Nephron (organoid): ENCODE data around the gene DSC1.
A peak's percentile ranks its signal among the peaks of the same experiment; 100 is the strongest.

Source experiments
- H3K27ac Mint-ChIP-seq, 3 experiments: 2 replicates each; pipeline ENCODE4 v1.8.0; 2020; ENCODE audit warnings: mixed read lengths in 3 of 3, mild to moderate bottlenecking in 2 of 3, moderate library complexity in 1 of 3
- H3K27me3 Mint-ChIP-seq: 2 replicates; pipeline ENCODE4 v1.8.0; 2021; ENCODE audit warnings: low read depth, mild to moderate bottlenecking, moderate library complexity, mixed read lengths
- H3K36me3 Mint-ChIP-seq: 2 replicates; pipeline ENCODE4 v1.8.0; 2020; ENCODE audit warnings: low read depth, mixed read lengths
- H3K4me1 Mint-ChIP-seq: 2 replicates; pipeline ENCODE4 v1.8.0; 2020; ENCODE audit warnings: mixed read lengths
- H3K4me3 Mint-ChIP-seq, 3 experiments: 2 replicates each; pipeline ENCODE4 v1.8.0; 2020; ENCODE audit warnings: mild to moderate bottlenecking in 3 of 3, mixed read lengths in 3 of 3, moderate library complexity in 2 of 3
- H3K9me3 Mint-ChIP-seq: 2 replicates; pipeline ENCODE4 v1.8.0; 2020; ENCODE audit warnings: mixed read lengths
- TF ChIP-seq, protein P1 (sequence below), 3 experiments: fragments of 200-600 bp; sonication (generic); IDR thresholded peaks; one replicate each; pipeline ENCODE4 v1.5.0; 2021; ENCODE audit warnings: antibody characterized with exemption in 3 of 3; ENCODE audit not compliant: unreplicated experiment in 3 of 3

DSC1 gene

DNA sequence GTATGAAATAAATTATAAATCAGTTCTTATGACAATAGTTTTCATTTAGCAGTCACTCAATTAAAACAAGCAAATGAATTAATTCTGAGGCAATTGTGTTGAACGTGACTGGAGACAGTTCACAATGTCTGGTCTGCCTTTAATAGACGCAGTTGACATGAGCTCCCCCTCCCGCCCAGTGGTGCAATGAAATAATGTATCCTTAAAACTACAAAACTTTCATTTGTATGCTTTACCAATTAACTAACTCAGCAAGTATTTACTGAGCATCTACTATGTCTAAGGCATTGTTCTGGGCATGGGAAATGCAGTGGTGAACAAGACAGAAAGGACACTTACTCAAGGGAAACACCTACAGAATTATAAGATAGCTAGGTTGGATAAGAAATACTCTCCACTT, 56.9 kb downstream of the DSC1 start:
- Mint-ChIP-seq H3K9me3 (no peaks in the 10 kb centered on the region), H3K4me1 (peaks cover 1% of the 10 kb centered on the region), H3K36me3 (no peaks in the 10 kb centered on the region), H3K4me3 (no peak overlapping the region), H3K27ac (no peak overlapping the region), H3K27me3 (peaks cover 26% of the 10 kb centered on the region)
- TF ChIP-seq, protein P1, sequence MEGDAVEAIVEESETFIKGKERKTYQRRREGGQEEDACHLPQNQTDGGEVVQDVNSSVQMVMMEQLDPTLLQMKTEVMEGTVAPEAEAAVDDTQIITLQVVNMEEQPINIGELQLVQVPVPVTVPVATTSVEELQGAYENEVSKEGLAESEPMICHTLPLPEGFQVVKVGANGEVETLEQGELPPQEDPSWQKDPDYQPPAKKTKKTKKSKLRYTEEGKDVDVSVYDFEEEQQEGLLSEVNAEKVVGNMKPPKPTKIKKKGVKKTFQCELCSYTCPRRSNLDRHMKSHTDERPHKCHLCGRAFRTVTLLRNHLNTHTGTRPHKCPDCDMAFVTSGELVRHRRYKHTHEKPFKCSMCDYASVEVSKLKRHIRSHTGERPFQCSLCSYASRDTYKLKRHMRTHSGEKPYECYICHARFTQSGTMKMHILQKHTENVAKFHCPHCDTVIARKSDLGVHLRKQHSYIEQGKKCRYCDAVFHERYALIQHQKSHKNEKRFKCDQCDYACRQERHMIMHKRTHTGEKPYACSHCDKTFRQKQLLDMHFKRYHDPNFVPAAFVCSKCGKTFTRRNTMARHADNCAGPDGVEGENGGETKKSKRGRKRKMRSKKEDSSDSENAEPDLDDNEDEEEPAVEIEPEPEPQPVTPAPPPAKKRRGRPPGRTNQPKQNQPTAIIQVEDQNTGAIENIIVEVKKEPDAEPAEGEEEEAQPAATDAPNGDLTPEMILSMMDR (IDR thresholded peaks at IDR 0.05; ENCODE audit: unreplicated experiment in 3 of 3): no peak

DNA sequence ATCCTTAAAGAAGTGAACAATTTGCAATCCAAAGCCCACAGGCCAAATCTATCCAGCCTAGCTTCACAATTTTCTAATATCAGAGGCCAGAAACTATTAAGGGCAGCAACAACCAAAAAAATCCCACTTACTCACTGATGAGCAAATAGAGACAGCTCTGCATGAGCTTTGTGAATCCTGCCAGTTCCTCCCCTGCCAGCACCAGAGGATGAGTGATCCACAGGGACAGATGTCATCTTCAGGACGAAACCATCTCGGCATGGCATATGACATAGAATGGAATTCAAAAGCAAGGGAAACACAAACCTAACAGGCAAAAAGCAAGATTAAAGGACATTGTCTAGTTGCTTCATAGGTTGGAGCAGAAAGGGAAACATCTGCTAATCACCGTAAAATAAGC, 58.2 kb downstream of the DSC1 start:
- Mint-ChIP-seq H3K36me3 (no peaks in the 10 kb centered on the region), H3K27ac (no peak overlapping the region), H3K9me3 (no peaks in the 10 kb centered on the region), H3K27me3 (peaks cover 38% of the 10 kb centered on the region), H3K4me3 (no peak overlapping the region), H3K4me1 (peaks cover 8% of the 10 kb centered on the region)
- TF ChIP-seq, protein P1 (IDR thresholded peaks at IDR 0.05; ENCODE audit: unreplicated experiment in 3 of 3): no peak

DNA sequence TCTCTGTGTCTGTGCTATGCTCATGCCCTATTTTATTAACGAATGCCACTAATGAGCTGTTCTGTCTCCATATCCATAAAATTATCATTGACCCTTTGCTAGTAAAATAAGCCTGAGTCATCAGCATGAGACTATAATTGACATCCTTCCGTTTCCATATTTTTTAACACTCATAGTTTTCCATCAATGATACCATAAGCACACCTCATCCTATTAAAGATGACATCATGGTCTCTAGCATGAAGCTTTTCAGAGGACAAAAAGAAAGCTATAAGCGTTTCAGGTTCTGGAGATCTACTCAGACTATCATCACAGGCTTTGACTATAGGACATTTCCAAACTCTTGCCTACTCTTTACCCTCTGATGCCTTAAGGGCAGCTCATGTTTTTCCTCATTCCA, 59.2 kb downstream of the DSC1 start:
- H3K27me3 Mint-ChIP-seq: peaks cover 45% of the 10 kb centered on the region

GRCh38 chr18:31102941-31103340, 59.7 kb downstream of the DSC1 start:
- H3K9me3 Mint-ChIP-seq: no peaks in the 10 kb centered on the region
- peak overlapping the region; percentile 13 to 94 (median 85) for H3K27ac Mint-ChIP-seq
- TF ChIP-seq, protein P1 (IDR thresholded peaks at IDR 0.05; ENCODE audit: unreplicated experiment in 3 of 3): no peak
- H3K36me3 Mint-ChIP-seq: no peaks in the 10 kb centered on the region
- peaks cover 13% of the 10 kb centered on the region for H3K4me1 Mint-ChIP-seq
- peaks cover 45% of the 10 kb centered on the region for H3K27me3 Mint-ChIP-seq
- H3K4me3 Mint-ChIP-seq: peak overlapping the region; percentile 82 to 92 (median 87)

More for the DNA sequence above, 59.2 kb downstream of the DSC1 start:
- Mint-ChIP-seq H3K36me3 (no peaks in the 10 kb centered on the region), H3K4me3 (peak overlapping the region; percentile 82 to 92 (median 87)), H3K27ac (peak overlapping the region; percentile 13 to 85 (median 31)), H3K4me1 (peaks cover 13% of the 10 kb centered on the region), H3K9me3 (no peaks in the 10 kb centered on the region)
- TF ChIP-seq, protein P1 (IDR thresholded peaks at IDR 0.05; ENCODE audit: unreplicated experiment in 3 of 3): no peak

DNA sequence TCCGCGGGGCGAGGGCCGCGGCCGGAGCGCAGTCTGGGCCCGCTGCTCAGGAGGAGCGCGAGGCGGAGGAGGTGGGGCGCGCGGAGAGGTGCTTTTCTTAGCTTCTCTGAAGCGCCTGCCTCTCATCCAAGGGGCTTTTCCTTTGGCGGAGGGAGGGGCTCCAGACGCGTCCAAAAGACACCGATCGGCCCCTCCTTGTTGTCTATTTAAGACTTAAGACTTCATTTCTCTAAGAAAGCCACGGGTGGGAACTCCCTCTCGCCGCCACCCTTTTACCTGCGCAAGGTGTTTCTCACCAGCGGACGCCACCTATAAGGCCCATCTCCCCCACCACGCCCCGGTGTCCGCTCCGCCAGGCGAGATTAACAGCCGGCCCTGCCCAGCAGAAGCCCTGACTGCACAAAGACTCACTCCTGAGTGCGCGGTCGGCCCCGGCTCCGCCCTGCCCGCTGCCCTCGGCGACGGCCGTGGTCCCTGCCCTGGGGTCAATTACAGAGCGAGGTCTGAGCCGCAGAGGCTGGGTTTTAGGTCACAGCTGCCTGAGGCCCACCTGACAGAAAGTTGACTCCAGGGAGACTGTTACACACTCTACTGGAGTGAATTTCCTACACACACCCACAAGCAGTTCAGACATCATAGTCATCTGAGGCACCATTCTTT, 60.5 kb downstream of the DSC1 start, which contains the start of gene DSC2:
Gene DSC2 (minus strand): TSS at position 397 of the 660 bp plus-strand sequence. CDS start 450 bp downstream, outside the sequence.
- Mint-ChIP-seq H3K36me3 (no peaks in the 10 kb centered on the region), H3K27me3 (peaks cover 45% of the 10 kb centered on the region), H3K4me1 (peaks cover 13% of the 10 kb centered on the region)

More for the DNA sequence above, 60.5 kb downstream of the DSC1 start, which contains the start of gene DSC2:
- TF ChIP-seq, protein P1 (IDR thresholded peaks at IDR 0.05; ENCODE audit: unreplicated experiment in 3 of 3): no peak
- Mint-ChIP-seq H3K4me3 (peak within 1 kb of the TSS; percentile 82 to 92 (median 87)), H3K27ac (peak within 1 kb of the TSS; percentile 75 to 94 (median 85)), H3K9me3 (no peaks in the 10 kb centered on the region)
